ENCODE measurements around the gene SUSD3.

GRCh38 chr9:93132946-93133680, 74.6 kb downstream of the SUSD3 start:
- no peak for TF ChIP-seq EGR1 (IDR thresholded peaks at IDR 0.05; ENCODE audit: low read depth in 2 of 2)
- TF ChIP-seq REST (IDR thresholded peaks at IDR 0.05): no peak
- no peak for TF ChIP-seq TAF1 (conservative IDR thresholded peaks at IDR 0.05)
- TF ChIP-seq CTCF (IDR thresholded peaks at IDR 0.05; ENCODE audit: low read depth, low read length, missing input control): no peak
- TF ChIP-seq FOXA1 (IDR thresholded peaks at IDR 0.05): no peak
- TF ChIP-seq SP1 (IDR thresholded peaks at IDR 0.05): no peak
- no peak for TF ChIP-seq GABPA (IDR thresholded peaks at IDR 0.05 in 1 of 2, conservative IDR thresholded peaks at IDR 0.05 in 1 of 2)
- TF ChIP-seq JUND (IDR thresholded peaks at IDR 0.05): peak; percentile 53 to 78
- no peak for TF ChIP-seq YY1 (IDR thresholded peaks at IDR 0.05)
